GM23248 (cell line): Measurements from ENCODE around the gene GPR12. TPM values are rescaled to one million over a fixed set of nuclear protein-coding genes. Genes with fewer than 3 reads are reported as not detected.

Source experiments
- DNase-seq: peaks from one replicate; pipeline ENCODE4 v3.0.0-alpha.2; 2015
- H2AFZ ChIP-seq: fragments of 200-600 bp; sonication (generic); 2 replicates; pipeline ENCODE4 v1.6.1; 2016; ENCODE audit warnings: antibody characterized with exemption
- H3F3A ChIP-seq: fragments of 200-600 bp; sonication (generic); 2 replicates; pipeline ENCODE4 v1.6.1; 2016; ENCODE audit warnings: mild to moderate bottlenecking, antibody characterized with exemption, mixed run types; ENCODE audit not compliant: insufficient read depth
- H3K27ac ChIP-seq: fragments of 200-600 bp; sonication (generic); 2 replicates; pipeline ENCODE4 v1.5.1; 2016; ENCODE audit warnings: mild to moderate bottlenecking
- H3K27me3 ChIP-seq: fragments of 200-600 bp; sonication (generic); replicated peaks from 2 replicates; pipeline ENCODE4 v1.6.1; 2016; ENCODE audit warnings: mild to moderate bottlenecking; ENCODE audit not compliant: insufficient read depth
- H3K36me3 ChIP-seq: fragments of 200-600 bp; sonication (generic); 2 replicates; pipeline ENCODE4 v1.6.1; 2016; ENCODE audit warnings: low read depth, mild to moderate bottlenecking
- H3K4me1 ChIP-seq: fragments of 200-600 bp; sonication (generic); 2 replicates; pipeline ENCODE4 v1.6.1; 2016; ENCODE audit warnings: mild to moderate bottlenecking; ENCODE audit not compliant: insufficient read depth
- H3K4me2 ChIP-seq: fragments of 200-600 bp; sonication (generic); one replicate; pipeline ENCODE4 v1.6.1; 2016; ENCODE audit warnings: mild to moderate bottlenecking; ENCODE audit not compliant: unreplicated experiment
- H3K4me3 ChIP-seq: fragments of 200-600 bp; sonication (generic); 2 replicates; pipeline ENCODE4 v1.5.1; 2016; ENCODE audit warnings: mild to moderate bottlenecking
- H3K79me2 ChIP-seq: fragments of 200-600 bp; sonication (generic); 2 replicates; pipeline ENCODE4 v1.6.1; 2016; ENCODE audit warnings: mild to moderate bottlenecking; ENCODE audit not compliant: insufficient read depth
- H3K9ac ChIP-seq: fragments of 200-600 bp; sonication (generic); 2 replicates; pipeline ENCODE4 v1.6.1; 2016; ENCODE audit warnings: mild to moderate bottlenecking
- H3K9me2 ChIP-seq: fragments of 200-600 bp; sonication (generic); 2 replicates; pipeline ENCODE4 v1.6.1; 2016; ENCODE audit warnings: mixed run types, mild to moderate bottlenecking, moderate library complexity; ENCODE audit not compliant: insufficient read depth
- H3K9me3 ChIP-seq: fragments of 200-600 bp; sonication (generic); one replicate; pipeline ENCODE4 v1.6.1; 2017; ENCODE audit warnings: low read depth
- H4K20me1 ChIP-seq: fragments of 200-600 bp; sonication (generic); 2 replicates; pipeline ENCODE4 v1.6.0; 2016; ENCODE audit not compliant: insufficient read depth
- EZH2 ChIP-seq: fragments of 200-600 bp; sonication (generic); IDR thresholded peaks from 2 replicates; pipeline ENCODE4 v1.6.1; 2018; ENCODE audit warnings: antibody characterized with exemption, mild to moderate bottlenecking; ENCODE audit not compliant: insufficient read depth, poor library complexity, severe bottlenecking
- EZH2phosphoT487 ChIP-seq: fragments of 200-600 bp; sonication (generic); IDR thresholded peaks from 2 replicates; pipeline ENCODE4 v1.6.1; 2018; ENCODE audit warnings: antibody characterized with exemption, moderate library complexity, mild to moderate bottlenecking, low read depth; ENCODE audit not compliant: insufficient read depth
- WGBS, 2 experiments: methylation state at CpG; one replicate each; pipeline ENCODE4 v1.1.6; 2015 to 2017; ENCODE audit warnings: low lambda C conversion rate in 2 of 2, low coverage in 1 of 2; ENCODE audit errors: missing lambda C conversion rate in 2 of 2; 5-methylcytosine and 5-hydroxymethylcytosine counted together
- in situ Hi-C: fragments of 300-500 bp; cut with MboI; formaldehyde crosslinking; loops from 2 replicates; pipeline ENCODE4 v1.15.0; 2020
- polyA plus RNA-seq: library from polyadenylated mRNA; unstranded; fragments of >200 nt; fragmentation: Nextera tagmentation; extraction: Ambion mirVana; gene quantifications from 2 replicates; pipeline ENCODE4 v1.2.1, GENCODE V29; 2016
- total RNA-seq: library from RNA; depleted of rRNA; stranded (reverse); fragments of >200 nt; shearing (Covaris generic); gene quantifications from 2 replicates; pipeline ENCODE4 v1.2.3, GENCODE V29; 2014

The GPR12 gene
- total and polyA plus RNA-seq, 2 experiments from 2014 or later: not detected

GRCh38 chr13:26718146-26718545 is 42.4 kb downstream of the GPR12 start:
- in situ Hi-C loops: loop anchor here (10.0 to 25.0 kb wide), 2 partner anchors 157 to 1131 kb away; no protein-coding TSS in a partner anchor
- no peak for DNase-seq
- no peak overlapping the region for H3K4me3 ChIP-seq
- no peaks in the 10 kb centered on the region for H3F3A ChIP-seq
- 43 to 49% methylated on average over 8 of the region's 8 CpGs for WGBS, 2 experiments
- no peak overlapping the region for H3K27ac ChIP-seq
- no peaks in the 10 kb centered on the region for H3K79me2 ChIP-seq
- no peaks in the 10 kb centered on the region for H3K36me3 ChIP-seq
- H4K20me1 ChIP-seq: no peaks in the 10 kb centered on the region
- H3K4me1 ChIP-seq: no peaks in the 10 kb centered on the region
- H2AFZ ChIP-seq: no peak overlapping the region
- no peaks in the 10 kb centered on the region for H3K9me3 ChIP-seq
- no peak overlapping the region for H3K4me2 ChIP-seq
- no peaks in the 10 kb centered on the region for H3K9me2 ChIP-seq
- H3K27me3 ChIP-seq: peaks cover 10% of the 10 kb centered on the region; the same call in 1 of the 2 replicates
- TF ChIP-seq EZH2phosphoT487 (no peak), EZH2 (no peak)
- H3K9ac ChIP-seq: no peak overlapping the region

GRCh38 chr13:26716984-26717383 is 43.6 kb downstream of the GPR12 start:
- Histone ChIP-seq H3K4me3 (no peak overlapping the region), H2AFZ (no peak overlapping the region), H3K9me3 (no peaks in the 10 kb centered on the region), H3K9ac (no peak overlapping the region), H3F3A (no peaks in the 10 kb centered on the region), H3K79me2 (no peaks in the 10 kb centered on the region), H3K4me1 (no peaks in the 10 kb centered on the region), H3K27ac (no peak overlapping the region), H3K36me3 (no peaks in the 10 kb centered on the region), H4K20me1 (no peaks in the 10 kb centered on the region), H3K9me2 (no peaks in the 10 kb centered on the region), H3K27me3 (peaks cover 10% of the 10 kb centered on the region; the same call in 1 of the 2 replicates), H3K4me2 (no peak overlapping the region)
- TF ChIP-seq EZH2phosphoT487 (no peak), EZH2 (no peak)
- 37 to 47% methylated on average over 3 of the region's 3 CpGs for WGBS, 2 experiments
- no peak for DNase-seq
- in situ Hi-C loops: loop anchor here (10.0 to 25.0 kb wide), 2 partner anchors 158 to 1130 kb away; no protein-coding TSS in a partner anchor

- DNase-seq: no peak
- peaks cover 7% of the 10 kb centered on the region; the same call in 1 of the 2 replicates for H3K27me3 ChIP-seq
- no peaks in the 10 kb centered on the region for H3K9me2 ChIP-seq
- no peaks in the 10 kb centered on the region for H3K79me2 ChIP-seq
- no peak for TF ChIP-seq EZH2phosphoT487
- TF ChIP-seq EZH2: no peak
- no peaks in the 10 kb centered on the region for H3K4me1 ChIP-seq
- WGBS, 2 experiments: 85 to 100% methylated on average over 1 of the region's 1 CpG
- no peak overlapping the region for H3K4me3 ChIP-seq
- H3K9ac ChIP-seq: no peak overlapping the region
- H2AFZ ChIP-seq: no peak overlapping the region
- no peaks in the 10 kb centered on the region for H3F3A ChIP-seq
- H3K4me2 ChIP-seq: no peak overlapping the region
- no peak overlapping the region for H3K27ac ChIP-seq
- H3K9me3 ChIP-seq: no peaks in the 10 kb centered on the region
- H4K20me1 ChIP-seq: no peaks in the 10 kb centered on the region
- in situ Hi-C loops: loop anchor here (10.0 to 25.0 kb wide), 2 partner anchors 161 to 1126 kb away; no protein-coding TSS in a partner anchor
- no peaks in the 10 kb centered on the region for H3K36me3 ChIP-seq
Measured at GRCh38 chr13:26713341-26713740, 47.2 kb downstream of the GPR12 start.

- Histone ChIP-seq H4K20me1 (no peaks in the 10 kb centered on the region), H3F3A (no peaks in the 10 kb centered on the region), H3K27me3 (peaks cover 7% of the 10 kb centered on the region; the same call in 1 of the 2 replicates), H2AFZ (no peak overlapping the region), H3K4me1 (no peaks in the 10 kb centered on the region), H3K9me3 (no peaks in the 10 kb centered on the region), H3K36me3 (no peaks in the 10 kb centered on the region), H3K27ac (no peak overlapping the region), H3K9ac (no peak overlapping the region), H3K4me2 (no peak overlapping the region), H3K79me2 (no peaks in the 10 kb centered on the region), H3K4me3 (no peak overlapping the region), H3K9me2 (no peaks in the 10 kb centered on the region)
- WGBS, 2 experiments: 13 to 16% methylated on average over 4 of the region's 4 CpGs
- in situ Hi-C loops: loop anchor here (10.0 to 25.0 kb wide), 2 partner anchors 164 to 1124 kb away; no protein-coding TSS in a partner anchor
- no peak for DNase-seq
- no peak for TF ChIP-seq EZH2phosphoT487
- TF ChIP-seq EZH2: no peak
Measured at GRCh38 chr13:26711211-26711610, 49.4 kb downstream of the GPR12 start.
